WTC11 (cell line): ENCODE data around the gene CABP1.

Experiments
- CTCF ChIP-seq: fragments of 200-600 bp; IDR thresholded peaks from 2 replicates; pipeline ENCODE4 v1.8.0; 2022; ENCODE audit warnings: antibody characterized with exemption
- MYBL2 ChIP-seq: sonication (generic); formaldehyde crosslinking; IDR thresholded peaks from 2 replicates; pipeline ENCODE4 v1.8.1; 2023; ENCODE audit warnings: mild to moderate bottlenecking, moderate library complexity, missing genetic modification reagents

- TF ChIP-seq MYBL2 (CRISPR knock-in tag) (no peak), CTCF (no peak)
Observed at GRCh38 chr12:120678572-120678971, 38.1 kb downstream of the CABP1 start.
